ENCODE measurements around the gene RNF224. TPM values are rescaled to one million over a fixed set of nuclear protein-coding genes. Genes with fewer than 3 reads are reported as not detected.

Gene RNF224
- total RNA-seq, 1 donor from 2014 or later: 0.35 TPM

DNA sequence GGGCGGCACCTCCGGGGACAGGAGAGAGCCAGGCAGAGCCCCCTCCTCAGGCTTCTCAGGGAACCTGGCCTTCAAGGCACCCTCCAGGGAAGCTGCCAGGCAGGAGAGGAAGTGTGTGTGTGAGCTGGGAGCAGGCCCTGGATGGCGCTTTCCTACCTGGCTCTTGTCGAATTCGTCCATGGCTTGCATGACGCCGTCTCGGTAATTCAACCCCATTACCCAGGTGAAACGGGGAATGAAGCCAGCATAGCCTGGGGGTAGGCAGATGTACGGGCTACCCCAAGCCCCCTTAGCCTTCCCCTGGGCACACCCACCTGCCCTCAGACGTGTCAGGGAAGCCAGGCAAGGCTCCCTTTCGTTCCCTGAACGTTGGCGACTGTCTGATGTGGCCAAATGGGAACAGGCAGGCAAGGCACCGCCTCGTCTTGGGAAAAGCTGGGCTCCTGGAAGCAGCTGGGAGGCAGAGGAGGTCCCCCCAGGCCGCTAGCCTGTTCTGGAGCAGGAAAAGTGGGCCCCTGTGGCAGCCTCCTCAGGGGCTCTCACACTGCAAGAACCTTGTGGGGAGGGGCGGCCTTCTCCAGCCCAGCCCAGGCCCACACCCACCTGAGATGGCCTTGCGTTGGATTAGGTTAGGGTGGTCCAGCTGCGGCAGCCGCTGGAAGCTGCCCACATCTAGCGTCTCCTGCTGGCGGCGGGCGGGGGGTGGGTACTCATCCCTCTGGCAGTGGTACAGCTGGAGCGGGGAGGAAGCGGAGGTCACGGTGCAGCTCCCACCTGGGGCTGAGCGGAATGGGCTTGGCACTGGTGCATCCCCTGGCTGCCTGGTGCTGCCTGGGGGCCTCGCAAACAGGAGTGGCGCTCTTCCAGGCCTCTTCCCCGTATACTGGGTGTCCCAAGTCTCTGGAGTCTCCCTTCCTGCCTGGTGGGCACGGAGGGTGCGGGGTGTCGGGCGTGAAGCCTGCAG lies 17.5 kb downstream of the RNF224 start:
- Histone ChIP-seq H3K27ac (no peak overlapping the region), H3K4me3 (no peak overlapping the region), H3K27me3 (no peaks in the 10 kb centered on the region), H3K4me1 (peaks cover 33% of the 10 kb centered on the region), H3K36me3 (peaks cover 21% of the 10 kb centered on the region), H3K9me3 (no peaks in the 10 kb centered on the region)
- DNase-seq (no peak), ATAC-seq (no peak)
- TF ChIP-seq CTCF (IDR thresholded peaks at IDR 0.05): no peak
- intact Hi-C loops (cut with DNase I): no loop called here

- Histone ChIP-seq H3K36me3 (peaks cover 21% of the 10 kb centered on the region), H3K27me3 (no peaks in the 10 kb centered on the region), H3K27ac (no peak overlapping the region), H3K4me3 (no peak overlapping the region), H3K9me3 (no peaks in the 10 kb centered on the region), H3K4me1 (peaks cover 30% of the 10 kb centered on the region)
- DNase-seq (no peak), ATAC-seq (no peak)
- intact Hi-C loops (cut with DNase I): no loop called here
- TF ChIP-seq CTCF (IDR thresholded peaks at IDR 0.05): no peak
Measured at GRCh38 chr9:137245450-137246421, 18.4 kb downstream of the RNF224 start.

- DNase-seq (peak; percentile 86), ATAC-seq (peak; percentile 73)
- H3K9me3 ChIP-seq: no peaks in the 10 kb centered on the region
- peaks cover 17% of the 10 kb centered on the region for H3K36me3 ChIP-seq
- intact Hi-C loops (cut with DNase I): no loop called here
- peaks cover 24% of the 10 kb centered on the region for H3K4me1 ChIP-seq
- H3K4me3 ChIP-seq: no peak overlapping the region
- H3K27me3 ChIP-seq: no peaks in the 10 kb centered on the region
- peak overlapping the region; percentile 63 for H3K27ac ChIP-seq
- no peak for TF ChIP-seq CTCF (IDR thresholded peaks at IDR 0.05)
Measured at GRCh38 chr9:137247135-137247915, 20.0 kb downstream of the RNF224 start.

DNA sequence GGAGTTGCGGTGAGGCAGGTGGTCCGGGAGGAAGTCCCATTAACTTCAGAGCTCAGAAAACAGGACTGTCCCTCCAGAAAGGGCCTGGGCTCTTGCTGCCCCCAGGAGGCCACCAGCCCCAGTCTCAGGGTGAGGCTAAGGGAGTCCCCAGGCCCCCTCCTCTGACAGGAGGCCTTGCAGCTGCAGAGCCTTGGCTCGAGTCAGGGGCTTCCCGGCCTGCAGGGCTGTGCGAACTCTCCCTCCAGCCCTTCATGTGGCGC lies 20.5 kb downstream of the RNF224 start:
- Histone ChIP-seq H3K4me3 (no peak overlapping the region), H3K9me3 (no peaks in the 10 kb centered on the region), H3K4me1 (peaks cover 19% of the 10 kb centered on the region), H3K27ac (peak overlapping the region; percentile 63), H3K27me3 (no peaks in the 10 kb centered on the region), H3K36me3 (peaks cover 11% of the 10 kb centered on the region)
- intact Hi-C loops (cut with DNase I): no loop called here
- ATAC-seq (no peak), DNase-seq (no peak)
- no peak for TF ChIP-seq CTCF (IDR thresholded peaks at IDR 0.05)
